Thyroid gland (tissue), 4 donors: ENCODE data around the gene TTR.

Source experiments
- CTCF ChIP-seq, 6 experiments: fragments of 200-600 bp in 3 of 6; fragments of 450-650 bp in 3 of 6; sonication (generic) in 3 of 6; IDR thresholded peaks; one replicate each; pipeline ENCODE4 v1.5.1; 2016 to 2019; ENCODE audit warnings: antibody characterized with exemption in 6 of 6, mild to moderate bottlenecking in 2 of 6, inconsistent platforms in 1 of 6, moderate library complexity in 1 of 6
- POLR2A ChIP-seq, 2 donors: fragments of 450-650 bp; IDR thresholded peaks; one replicate each; pipeline ENCODE4 v1.6.1; 2017; ENCODE audit warnings: antibody characterized with exemption in 2 of 2, mild to moderate bottlenecking in 2 of 2, moderate library complexity in 1 of 2

GRCh38 chr18:31596081-31596872 lies 4.6 kb downstream of the TTR start:
- TF ChIP-seq CTCF (IDR thresholded peaks at IDR 0.05) (no peak), POLR2A (IDR thresholded peaks at IDR 0.05) (no peak)
